HepG2 (cell line): Measurements from ENCODE around the gene TBL3. TPM values are rescaled to one million over a fixed set of nuclear protein-coding genes. Genes with fewer than 3 reads are reported as not detected.
A peak's percentile ranks its signal among the peaks of the same experiment; 100 is the strongest.

ENCODE experiments used
- DR1 ChIP-seq: sonication (generic); formaldehyde crosslinking; IDR thresholded peaks from 2 replicates; pipeline ENCODE4 v1.8.0; 2021; ENCODE audit warnings: mild to moderate bottlenecking, missing genetic modification reagents, inconsistent platforms
- DZIP1 ChIP-seq: sonication (generic); formaldehyde crosslinking; IDR thresholded peaks from 2 replicates; pipeline ENCODE4 v1.5.0; 2020; ENCODE audit warnings: mild to moderate bottlenecking, missing genetic modification reagents
- ELF1 ChIP-seq: sonication (generic); formaldehyde crosslinking; IDR thresholded peaks from 2 replicates; pipeline ENCODE4 v1.4.0; 2020; ENCODE audit warnings: missing genetic modification reagents
- FOXA1 ChIP-seq, 2 experiments: fragments of 450-650 bp in 1 of 2; sonication (generic) in 1 of 2; formaldehyde crosslinking in 1 of 2; IDR thresholded peaks; 2 replicates each; pipeline versions ENCODE4 v1.4.0 to v1.6.1; 2016 to 2020; ENCODE audit warnings: missing genetic modification reagents in 1 of 2
- FOXP1 ChIP-seq, 2 experiments: fragments of 450-650 bp in 1 of 2; IDR thresholded peaks; 2 replicates each; pipeline ENCODE4 v1.6.1; 2017 to 2018; ENCODE audit warnings: antibody characterized with exemption in 1 of 2
- HOXA3 ChIP-seq: sonication (generic); formaldehyde crosslinking; IDR thresholded peaks from 2 replicates; pipeline ENCODE4 v1.5.0; 2020; ENCODE audit warnings: missing genetic modification reagents
- HOXA5 ChIP-seq: sonication (generic); formaldehyde crosslinking; IDR thresholded peaks from 2 replicates; pipeline ENCODE4 v1.4.0; 2020; ENCODE audit warnings: missing genetic modification reagents
- PRDM15 ChIP-seq: sonication (generic); formaldehyde crosslinking; IDR thresholded peaks from 2 replicates; pipeline ENCODE4 v1.4.0; 2020; ENCODE audit warnings: missing genetic modification reagents
- TCF7 ChIP-seq: sonication (generic); IDR thresholded peaks from 2 replicates; pipeline ENCODE4 v1.6.1; 2016; ENCODE audit warnings: antibody characterized with exemption, low read depth
- TFE3 ChIP-seq: IDR thresholded peaks from 2 replicates; pipeline ENCODE4 v1.6.1; 2016
- ZBTB20 ChIP-seq: sonication (generic); formaldehyde crosslinking; IDR thresholded peaks from 2 replicates; pipeline ENCODE4 v1.8.1; 2023; ENCODE audit warnings: missing genetic modification reagents, low read depth, mild to moderate bottlenecking, borderline replicate concordance
- ZBTB25 ChIP-seq: IDR thresholded peaks from 2 replicates; pipeline ENCODE4 v1.6.1; 2018; ENCODE audit warnings: missing genetic modification reagents
- ZFP36L1 ChIP-seq: sonication (generic); formaldehyde crosslinking; IDR thresholded peaks from 2 replicates; pipeline ENCODE4 v1.8.0; 2022; ENCODE audit warnings: mild to moderate bottlenecking, missing genetic modification reagents, moderate library complexity
- ZNF121 ChIP-seq: sonication (generic); formaldehyde crosslinking; IDR thresholded peaks from 2 replicates; pipeline ENCODE4 v1.5.0; 2020; ENCODE audit warnings: mild to moderate bottlenecking, missing genetic modification reagents
- ZNF326 ChIP-seq: sonication (generic); formaldehyde crosslinking; IDR thresholded peaks from 2 replicates; pipeline ENCODE4 v1.4.0; 2020; ENCODE audit warnings: missing genetic modification reagents, borderline replicate concordance
- ZNF33B ChIP-seq: sonication (generic); formaldehyde crosslinking; IDR thresholded peaks from 2 replicates; pipeline ENCODE4 v1.5.1; 2020; ENCODE audit warnings: mild to moderate bottlenecking, missing genetic modification reagents
- ZNF530 ChIP-seq: sonication (generic); formaldehyde crosslinking; IDR thresholded peaks from 2 replicates; pipeline ENCODE4 v1.5.0; 2020; ENCODE audit warnings: low read depth, mild to moderate bottlenecking, missing genetic modification reagents
- ZNF614 ChIP-seq: IDR thresholded peaks from 2 replicates; pipeline ENCODE4 v1.6.1; 2018; ENCODE audit warnings: missing biosample characterization, missing genetic modification reagents, inconsistent platforms, borderline replicate concordance
- polyA plus RNA-seq, 8 experiments: library from polyadenylated mRNA; depleted of rRNA in 3 of 8; stranded (reverse) in 7 of 8; unstranded in 1 of 8; fragments of >200 nt; fragmentation: Illumina TruSeq in 4 of 8; extraction: Trizol in 4 of 8; gene quantifications; 2 replicates each; pipeline versions ENCODE4 v1.2.1 to v1.2.3, GENCODE V29; 2011 to 2016; ENCODE audit warnings: low read depth in 4 of 8, missing spikeins in 1 of 8, mixed read lengths in 1 of 8; ENCODE audit not compliant: insufficient read depth in 1 of 8
- total RNA-seq, 5 experiments: library from RNA; depleted of rRNA; stranded (reverse); fragments of >200 nt; fragmentation: Illumina TruSeq; extraction: Trizol; gene quantifications; 2 replicates each; pipeline ENCODE4 v1.2.3, GENCODE V29; 2016; ENCODE audit warnings: low read depth in 1 of 5

The TBL3 gene
- total and polyA plus RNA-seq, 2 of the 13 experiments (the other 11 are each of a cell fraction or from before 2014, with no cell fraction given): 16.8 to 38.0 TPM

- TF ChIP-seq FOXA1 (IDR thresholded peaks at IDR 0.05) (no peak), FOXA1 (CRISPR knock-in tag; IDR thresholded peaks at IDR 0.05) (no peak), FOXP1 (IDR thresholded peaks at IDR 0.05) (no peak), FOXP1 (CRISPR knock-in tag; IDR thresholded peaks at IDR 0.05) (peak; percentile 53; the same call in 1 of the 2 replicates), ZFP36L1 (no peak), TCF7 (no peak), ZNF530 (CRISPR knock-in tag) (no peak), DZIP1 (CRISPR knock-in tag) (no peak), TFE3 (CRISPR knock-in tag) (no peak), ZNF326 (CRISPR knock-in tag) (no peak), HOXA3 (0 out of 2 replicates have a peak, but pooled peaks have one; percentile 5), PRDM15 (no peak), ZNF614 (CRISPR knock-in tag) (no peak), ELF1 (CRISPR knock-in tag) (no peak), ZNF121 (peak; percentile 85), DR1 (no peak), ZNF33B (CRISPR knock-in tag) (no peak), HOXA5 (CRISPR knock-in tag) (no peak), ZBTB25 (no peak), ZBTB20 (CRISPR knock-in tag) (no peak)
Observed at GRCh38 chr16:2016407-2016922, 44.6 kb downstream of the TBL3 start (continued).
